IMR-90 (cell line): Measurements from ENCODE around the gene COL5A2. TPM values are rescaled to one million over a fixed set of nuclear protein-coding genes. Genes with fewer than 3 reads are reported as not detected.

Experiments
- ATAC-seq: fragments of 200-7000 bp; cut with Tn5 transposase; 2 replicates; pipeline ENCODE4 v1.9.1; 2020; ENCODE audit warnings: low read depth, mild to moderate bottlenecking, moderate library complexity
- BruUV-seq: library from RNA; stranded (reverse); fragments of 400-500 nt; replicated peaks from 2 replicates; lab custom pipeline; 2021; lab: Mats Ljungman, UMichigan
- CTCF ChIA-PET: fragments of 300-600 bp; formaldehyde crosslinking; extraction: SDS; loops from one replicate; lab custom pipeline; 2021; ENCODE audit warnings: antibody characterized with exemption; lab: Yijun Ruan, JAX
- POLR2A ChIA-PET: fragments of 300-600 bp; sonication (Branson Sonifier 250); formaldehyde crosslinking; loops from one replicate; lab custom pipeline; 2022; ENCODE audit warnings: antibody characterized with exemption; ENCODE audit not compliant: unreplicated experiment; lab: Charles Lee
- DNase-seq: peaks from one replicate; pipeline ENCODE4 v3.0.0; 2013
- H2AFZ ChIP-seq: replicated peaks from 2 replicates; pipeline ENCODE3; 2013; ENCODE audit warnings: low read length, mild to moderate bottlenecking; ENCODE audit not compliant: poor library complexity
- H2AK5ac ChIP-seq: 2 replicates; pipeline ENCODE4 v1.6.1; 2013; ENCODE audit warnings: low read depth, low read length, inconsistent platforms
- H2AK9ac ChIP-seq: replicated peaks from 2 replicates; pipeline ENCODE3; 2013; ENCODE audit warnings: mild to moderate bottlenecking, low read depth, low read length, moderate library complexity; ENCODE audit not compliant: poor library complexity
- H2BK120ac ChIP-seq: 2 replicates; pipeline ENCODE4 v1.6.1; 2013; ENCODE audit warnings: low read depth, low read length, inconsistent platforms
- H2BK15ac ChIP-seq: 3 replicates; pipeline ENCODE4 v1.6.1; 2013; ENCODE audit warnings: low read depth, low read length, inconsistent platforms
- H2BK20ac ChIP-seq: 2 replicates; pipeline ENCODE4 v1.6.1; 2013; ENCODE audit warnings: low read depth, mild to moderate bottlenecking, inconsistent platforms, low read length, moderate library complexity
- H2BK5ac ChIP-seq: 2 replicates; pipeline ENCODE4 v1.6.1; 2013; ENCODE audit warnings: mild to moderate bottlenecking, low read depth, low read length, inconsistent platforms; ENCODE audit not compliant: poor library complexity, severe bottlenecking
- H3K14ac ChIP-seq: replicated peaks from 2 replicates; pipeline ENCODE4 v1.6.1; 2013; ENCODE audit warnings: low read depth, low read length, inconsistent platforms
- H3K18ac ChIP-seq: 2 replicates; pipeline ENCODE4 v1.6.1; 2013; ENCODE audit warnings: low read depth, low read length, control low read depth
- H3K23ac ChIP-seq: 2 replicates; pipeline ENCODE4 v1.6.1; 2013; ENCODE audit warnings: low read depth, low read length, inconsistent platforms
- H3K27ac ChIP-seq: 2 replicates; pipeline ENCODE4 v1.5.1; 2013; ENCODE audit warnings: mild to moderate bottlenecking, control low read depth, low read length; ENCODE audit not compliant: insufficient read depth
- H3K27me3 ChIP-seq: 2 replicates; pipeline ENCODE4 v1.6.1; 2013; ENCODE audit warnings: low read length; ENCODE audit not compliant: control insufficient read depth, insufficient read depth
- H3K36me3 ChIP-seq: 2 replicates; pipeline ENCODE4 v1.6.1; 2013; ENCODE audit warnings: low read length, mixed read lengths; ENCODE audit not compliant: control insufficient read depth, insufficient read depth
- H3K4ac ChIP-seq: 2 replicates; pipeline ENCODE4 v1.6.1; 2013; ENCODE audit warnings: low read depth, low read length, inconsistent platforms
- H3K4me1 ChIP-seq: 2 replicates; pipeline ENCODE4 v1.6.1; 2013; ENCODE audit warnings: low read length, mixed read lengths; ENCODE audit not compliant: control insufficient read depth, insufficient read depth
- H3K4me2 ChIP-seq: 2 replicates; pipeline ENCODE4 v1.6.1; 2013; ENCODE audit warnings: low read depth, mild to moderate bottlenecking, control low read depth, low read length, moderate library complexity
- H3K4me3 ChIP-seq: 2 replicates; pipeline ENCODE4 v1.5.1; 2013; ENCODE audit warnings: low read depth, mild to moderate bottlenecking, control low read depth, low read length, moderate library complexity; ENCODE audit not compliant: insufficient read depth
- H3K56ac ChIP-seq: 2 replicates; pipeline ENCODE4 v1.6.1; 2013; ENCODE audit warnings: low read length, inconsistent platforms; ENCODE audit not compliant: insufficient read depth; ENCODE audit errors: extremely low read depth
- H3K79me1 ChIP-seq, 2 experiments: 2 replicates each; pipeline ENCODE4 v1.6.1; 2013; ENCODE audit warnings: low read length in 2 of 2, inconsistent platforms in 1 of 2, low read depth in 1 of 2
- H3K9ac ChIP-seq: 2 replicates; pipeline ENCODE4 v1.6.1; 2013; ENCODE audit warnings: low read depth, low read length, control low read depth
- H3K9me1 ChIP-seq: 2 replicates; pipeline ENCODE4 v1.6.1; 2013; ENCODE audit warnings: low read length, inconsistent platforms; ENCODE audit not compliant: insufficient read depth
- H3K9me3 ChIP-seq: 2 replicates; pipeline ENCODE4 v1.6.1; 2013; ENCODE audit warnings: low read length; ENCODE audit not compliant: control insufficient read depth, insufficient read depth
- H4K20me1 ChIP-seq: 2 replicates; pipeline ENCODE4 v1.6.1; 2013; ENCODE audit warnings: low read length, inconsistent platforms; ENCODE audit not compliant: insufficient read depth
- H4K5ac ChIP-seq: 2 replicates; pipeline ENCODE4 v1.6.1; 2013; ENCODE audit warnings: mild to moderate bottlenecking, low read depth, low read length, control low read depth
- H4K8ac ChIP-seq, 2 experiments: 2 replicates each; pipeline ENCODE4 v1.6.1; 2013; ENCODE audit warnings: low read depth in 2 of 2, low read length in 2 of 2, control low read depth in 1 of 2, inconsistent platforms in 1 of 2
- H4K91ac ChIP-seq: 2 replicates; pipeline ENCODE4 v1.6.1; 2013; ENCODE audit warnings: low read depth, low read length, inconsistent platforms; ENCODE audit not compliant: insufficient read depth
- BHLHE40 ChIP-seq: fragments of 150-350 bp; IDR thresholded peaks from 2 replicates; pipeline ENCODE4 v1.6.1; 2016; ENCODE audit warnings: mild to moderate bottlenecking, low read depth, low read length
- MAZ ChIP-seq: IDR thresholded peaks from 2 replicates; pipeline ENCODE4 v1.6.1; 2012; ENCODE audit warnings: low read depth, mild to moderate bottlenecking, low read length, improper control_type of control experiment, moderate library complexity, borderline replicate concordance
- POLR2A ChIP-seq: IDR thresholded peaks from 2 replicates; pipeline ENCODE4 v1.6.1; 2012; ENCODE audit warnings: mild to moderate bottlenecking, low read depth, low read length
- RAD21 ChIP-seq: IDR thresholded peaks from 2 replicates; pipeline ENCODE4 v1.6.1; 2012; ENCODE audit warnings: low read length, improper control_type of control experiment
- SMC3 ChIP-seq: fragments of 150-350 bp; IDR thresholded peaks from 2 replicates; pipeline ENCODE4 v1.6.1; 2016; ENCODE audit warnings: low read depth, mild to moderate bottlenecking, antibody characterized with exemption, low read length, moderate library complexity
- WGBS, 2 experiments: methylation state at CpG; one replicate each; pipeline versions ENCODE4 v1.1.5 to v1.1.7; 2013; ENCODE audit warnings: missing lambda C conversion rate in 2 of 2; ENCODE audit not compliant: insufficient read length in 1 of 2; ENCODE audit errors: extremely low coverage in 2 of 2; 5-methylcytosine and 5-hydroxymethylcytosine counted together
- dilution Hi-C: fragments of 300-500 bp; cut with HindIII; formaldehyde crosslinking; loops from one replicate; pipeline ENCODE4 v1.14.3; 2018; ENCODE audit warnings: low sequenced_read_pairs; ENCODE audit not compliant: unreplicated experiment
- in situ Hi-C: fragments of 300-500 bp; cut with MboI; formaldehyde crosslinking; loops from 3 replicates; pipeline ENCODE4 v1.14.3; 2019; ENCODE audit warnings: low sequenced_read_pairs, inconsistent platforms, mixed read lengths
- intact Hi-C: fragments of 100-400 bp; cut with micrococcal nuclease; formaldehyde crosslinking; loops from 2 replicates; pipeline ENCODE4 v1.10.0; 2022
- polyA plus RNA-seq, 3 experiments: library from polyadenylated mRNA; depleted of rRNA; stranded (reverse); fragments of >200 nt; gene quantifications; 2 replicates each; pipeline ENCODE4 v1.2.3, GENCODE V29; 2012; ENCODE audit warnings: low replicate concordance in 1 of 3
- total RNA-seq: library from RNA; depleted of rRNA; stranded (reverse); fragments of >200 nt; gene quantifications from 2 replicates; pipeline ENCODE4 v1.2.3, GENCODE V29; 2012

Gene COL5A2
- total and polyA plus RNA-seq, 2 of the 4 experiments (the other 2 are of a cell fraction): 181 to 257 TPM

DNA sequence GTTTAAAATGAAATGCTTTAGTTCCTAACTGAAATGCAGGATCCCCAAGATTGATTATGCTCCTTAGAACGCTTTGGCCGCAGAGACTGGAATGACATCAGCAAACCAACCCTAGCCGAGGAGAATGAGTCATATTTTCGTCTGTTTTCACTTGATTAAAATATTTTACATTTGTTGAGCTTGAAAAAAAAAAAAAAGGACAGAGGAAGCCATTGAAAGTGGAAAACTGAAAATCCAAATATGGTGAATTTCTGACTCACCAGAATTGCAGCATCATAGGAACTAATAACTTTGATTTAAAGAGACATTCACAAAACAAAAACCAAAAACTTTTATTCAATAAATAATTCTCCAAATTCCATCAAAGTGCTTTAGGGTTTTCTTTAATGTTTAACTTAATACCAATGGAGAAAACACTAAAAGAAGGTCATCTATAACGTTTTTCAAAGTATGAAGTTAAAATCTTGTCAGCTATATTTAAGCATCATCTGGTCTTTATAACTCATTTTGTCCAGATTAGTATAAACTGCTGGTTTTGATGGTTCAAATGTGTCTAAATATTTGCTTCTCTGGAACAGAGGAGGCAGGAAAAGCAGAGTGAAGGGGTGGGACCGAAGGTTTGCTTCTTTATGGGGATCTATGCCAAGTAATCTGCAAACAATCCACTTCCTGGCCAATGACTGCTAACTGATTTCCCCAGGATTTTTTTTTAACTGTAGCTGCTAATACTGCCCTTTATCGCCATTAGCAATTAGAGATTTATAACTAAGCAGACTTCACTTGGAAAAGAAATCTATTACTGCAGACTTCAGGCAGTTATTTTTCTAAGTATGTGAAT lies 30.9 kb upstream of the COL5A2 start (continued):
- TF ChIP-seq RAD21: no peak
- no peak for TF ChIP-seq MAZ
- TF ChIP-seq BHLHE40: peak; percentile 37; the same call in 1 of the 2 replicates
- TF ChIP-seq POLR2A: no peak

DNA sequence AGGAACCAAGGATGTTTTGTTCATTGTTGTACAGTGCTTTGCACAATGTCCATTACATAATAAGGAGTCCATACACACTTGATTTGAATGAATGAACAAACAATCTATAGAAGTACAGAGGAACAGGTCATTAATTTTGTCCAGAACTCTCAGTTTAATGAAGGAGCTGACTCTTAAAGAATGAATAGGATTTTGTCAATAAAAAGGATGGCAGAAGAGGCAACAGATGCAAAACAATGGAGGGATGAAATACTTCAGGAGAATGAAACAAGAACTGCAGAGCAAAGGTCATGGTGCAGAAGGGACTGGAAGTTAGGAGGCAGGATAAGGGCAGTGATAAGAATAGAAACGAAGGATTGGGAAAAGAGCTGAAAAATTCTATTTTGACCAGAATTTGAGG lies 28.7 kb upstream of the COL5A2 start:
- H2AK9ac ChIP-seq: no peak overlapping the region
- DNase-seq (no peak), ATAC-seq (no peak)
- no CpG with 5 or more reads among the region's 1 CpG for WGBS, 2 experiments
- no peak overlapping the region for H2AFZ ChIP-seq
- TF ChIP-seq SMC3: no peak
- peak overlapping the region; percentile 49; the same call in 1 of the 2 replicates for H2AK5ac ChIP-seq
- intact Hi-C loops (no loop called here), in situ Hi-C loops (no loop called here), dilution Hi-C loops (no loop called here)
- peak overlapping the region; percentile 95 for H2BK20ac ChIP-seq
- ChIA-PET CTCF (interaction anchor here (0.8 to 1.0 kb wide), 2 partner anchors 78 to 79 kb away, joined by 3 to 5 read pairs; no protein-coding TSS in a partner anchor), POLR2A (interaction anchor here (3.0 kb wide), 1 partner anchor 29 kb away, joined by 31 read pairs; the partner anchor contains the start of gene COL5A2)
- H3K36me3 ChIP-seq: no peaks in the 10 kb centered on the region
- H2BK120ac ChIP-seq: peak overlapping the region; percentile 94
- peak overlapping the region; percentile 72; the same call in 1 of the 2 replicates for H3K9ac ChIP-seq
- no peak overlapping the region for H3K4me3 ChIP-seq
- peak overlapping the region; percentile 33; the same call in 1 of the 2 replicates for H3K56ac ChIP-seq
- peak overlapping the region; percentile 76 to 83 for H4K8ac ChIP-seq
- BruUV-seq: no TSS peak
- H2BK5ac ChIP-seq: peak overlapping the region; percentile 100
- peaks cover 10% of the 10 kb centered on the region for H3K9me1 ChIP-seq
- H3K79me1 ChIP-seq: peaks cover 5 to 33% of the 10 kb centered on the region in 2 experiments; a peak in 3 of 4 replicates
- no peaks in the 10 kb centered on the region for H3K27me3 ChIP-seq
- peaks cover 20% of the 10 kb centered on the region for H3K4me1 ChIP-seq
- peak overlapping the region; percentile 82; the same call in 1 of the 2 replicates for H3K4ac ChIP-seq
- no peaks in the 10 kb centered on the region for H3K9me3 ChIP-seq
- peak overlapping the region; percentile 42; the same call in 1 of the 2 replicates for H3K4me2 ChIP-seq
- peak overlapping the region; percentile 88; the same call in 1 of the 2 replicates for H3K27ac ChIP-seq
- H4K20me1 ChIP-seq: no peaks in the 10 kb centered on the region
- H3K18ac ChIP-seq: peak overlapping the region; percentile 99
- H4K5ac ChIP-seq: peak overlapping the region; percentile 97
- H4K91ac ChIP-seq: peak overlapping the region; percentile 83
- peak overlapping the region; percentile 89 for H2BK15ac ChIP-seq
- peak overlapping the region; percentile 93 for H3K14ac ChIP-seq
- H3K23ac ChIP-seq: peak overlapping the region; percentile 93
